ENCODE measurements around the gene GSG1L.
"Not testable (repeated sequence)": the region's sequence is repeated elsewhere in the genome, so short reads cannot be mapped to it uniquely, and the experiment has no call there.

The GSG1L gene

GRCh38 chr16:27947696-27948095, 115.8 kb downstream of the GSG1L start:
- DNase-seq (ENCODE audit: low spot score) = no peak

- peak; percentile 39 for DNase-seq (ENCODE audit: low spot score)
Measured at GRCh38 chr16:27945233-27945973, 118.1 kb downstream of the GSG1L start.

GRCh38 chr16:27943766-27944165, 119.7 kb downstream of the GSG1L start:
- DNase-seq (ENCODE audit: low spot score) = no peak

GRCh38 chr16:27942071-27942470, 121.4 kb downstream of the GSG1L start:
- DNase-seq (ENCODE audit: low spot score) = not testable (repeated sequence)

- DNase-seq (ENCODE audit: low spot score) = no peak
Measured at GRCh38 chr16:27935076-27935475, 128.4 kb downstream of the GSG1L start.

- no peak for DNase-seq (ENCODE audit: low spot score)
Measured at GRCh38 chr16:27932542-27933135, 130.9 kb downstream of the GSG1L start.

GRCh38 chr16:27929818-27930217, 133.7 kb downstream of the GSG1L start:
- no peak for DNase-seq (ENCODE audit: low spot score)

GRCh38 chr16:27928542-27928941, 135.0 kb downstream of the GSG1L start:
- no peak for DNase-seq (ENCODE audit: low spot score)

- no peak for DNase-seq (ENCODE audit: low spot score)
Measured at GRCh38 chr16:27927266-27927901, 136.1 kb downstream of the GSG1L start.

- DNase-seq (ENCODE audit: low spot score) = no peak
Measured at GRCh38 chr16:27925612-27926011, 137.9 kb downstream of the GSG1L start.

GRCh38 chr16:27924411-27925118, 138.9 kb downstream of the GSG1L start:
- DNase-seq (ENCODE audit: low spot score) = peak; percentile 61

GRCh38 chr16:27923751-27924150, 139.8 kb downstream of the GSG1L start:
- DNase-seq (ENCODE audit: low spot score) = no peak

- peak; percentile 54 for DNase-seq (ENCODE audit: low spot score)
Measured at GRCh38 chr16:27922433-27922832, 141.1 kb downstream of the GSG1L start.

GRCh38 chr16:27921134-27921533, 142.4 kb downstream of the GSG1L start:
- no peak for DNase-seq (ENCODE audit: low spot score)

GRCh38 chr16:27920391-27920891, 143.1 kb downstream of the GSG1L start:
- DNase-seq (ENCODE audit: low spot score) = peak; percentile 72

GRCh38 chr16:27918755-27919154, 144.8 kb downstream of the GSG1L start:
- no peak for DNase-seq (ENCODE audit: low spot score)

- DNase-seq (ENCODE audit: low spot score) = no peak
Measured at GRCh38 chr16:27917949-27918348, 145.6 kb downstream of the GSG1L start.

- no peak for DNase-seq (ENCODE audit: low spot score)
Measured at GRCh38 chr16:27911486-27911885, 152.0 kb downstream of the GSG1L start.

- no peak for DNase-seq (ENCODE audit: low spot score)
Measured at GRCh38 chr16:27907457-27907972, 156.0 kb downstream of the GSG1L start.

- peak; percentile 46 for DNase-seq (ENCODE audit: low spot score)
Measured at GRCh38 chr16:27906883-27907282, 156.6 kb downstream of the GSG1L start.

GRCh38 chr16:27903046-27903655, 160.4 kb downstream of the GSG1L start:
- DNase-seq (ENCODE audit: low spot score) = no peak

- DNase-seq (ENCODE audit: low spot score) = no peak
Measured at GRCh38 chr16:27902551-27902950, 161.0 kb downstream of the GSG1L start.
